Hepatocyte (in vitro differentiated cells): Measurements from ENCODE around the gene RNF135. TPM values are rescaled to one million over a fixed set of nuclear protein-coding genes. Genes with fewer than 3 reads are reported as not detected.
"Not testable (repeated sequence)": the region's sequence is repeated elsewhere in the genome, so short reads cannot be mapped to it uniquely, and the experiment has no call there.

Experiments
- DNase-seq: peaks from one replicate; pipeline ENCODE4 v3.0.0-alpha.2; 2016; ENCODE audit warnings: low spot score
- H2AFZ ChIP-seq: fragments of 200-600 bp; sonication (generic); 2 replicates; pipeline ENCODE4 v1.6.0; 2016; ENCODE audit warnings: antibody characterized with exemption, mild to moderate bottlenecking
- H3K27ac ChIP-seq: fragments of 200-600 bp; sonication (generic); 2 replicates; pipeline ENCODE4 v1.5.1; 2016; ENCODE audit warnings: mild to moderate bottlenecking
- H3K27me3 ChIP-seq: fragments of 200-600 bp; sonication (generic); 2 replicates; pipeline ENCODE4 v1.6.1; 2016
- H3K36me3 ChIP-seq: fragments of 200-600 bp; sonication (generic); replicated peaks from 2 replicates; pipeline ENCODE4 v1.5.1; 2016; ENCODE audit warnings: low read depth; ENCODE audit not compliant: insufficient read depth
- H3K4me1 ChIP-seq: fragments of 200-600 bp; sonication (generic); 2 replicates; pipeline ENCODE4 v1.5.1; 2016; ENCODE audit warnings: mild to moderate bottlenecking, moderate library complexity; ENCODE audit not compliant: insufficient read depth
- H3K4me2 ChIP-seq: fragments of 200-600 bp; sonication (generic); 2 replicates; pipeline ENCODE4 v1.6.0; 2016
- H3K4me3 ChIP-seq: fragments of 200-600 bp; sonication (generic); 2 replicates; pipeline ENCODE4 v1.5.1; 2016; ENCODE audit warnings: mild to moderate bottlenecking
- H3K79me2 ChIP-seq: fragments of 200-600 bp; sonication (generic); 2 replicates; pipeline ENCODE4 v1.6.0; 2017; ENCODE audit warnings: mild to moderate bottlenecking
- H3K9me2 ChIP-seq: fragments of 200-600 bp; sonication (generic); replicated peaks from 2 replicates; pipeline ENCODE4 v1.6.0; 2017; ENCODE audit warnings: mild to moderate bottlenecking; ENCODE audit not compliant: insufficient read depth
- H3K9me3 ChIP-seq: fragments of 200-600 bp; sonication (generic); 2 replicates; pipeline ENCODE4 v1.5.1; 2016; ENCODE audit warnings: low read depth, mild to moderate bottlenecking
- H4K20me1 ChIP-seq: fragments of 200-600 bp; sonication (generic); 2 replicates; pipeline ENCODE4 v1.6.0; 2016; ENCODE audit warnings: mild to moderate bottlenecking; ENCODE audit not compliant: insufficient read depth, poor library complexity, severe bottlenecking
- CTCF ChIP-seq: fragments of 200-600 bp; sonication (generic); IDR thresholded peaks from 2 replicates; pipeline ENCODE4 v1.5.1; 2016; ENCODE audit warnings: antibody characterized with exemption, mild to moderate bottlenecking; ENCODE audit not compliant: poor library complexity
- EZH2 ChIP-seq: fragments of 200-600 bp; sonication (generic); IDR thresholded peaks from 2 replicates; pipeline ENCODE4 v1.6.1; 2016; ENCODE audit warnings: antibody characterized with exemption, mild to moderate bottlenecking, borderline replicate concordance
- EZH2phosphoT487 ChIP-seq: fragments of 200-600 bp; sonication (generic); IDR thresholded peaks from one replicate; pipeline ENCODE4 v1.6.1; 2018; ENCODE audit warnings: antibody characterized with exemption, mild to moderate bottlenecking, low read depth, moderate library complexity; ENCODE audit not compliant: unreplicated experiment, severe bottlenecking
- WGBS: methylation state at CpG from one replicate; pipeline ENCODE4 v1.1.6; 2016; ENCODE audit warnings: low lambda C conversion rate; ENCODE audit errors: missing lambda C conversion rate; 5-methylcytosine and 5-hydroxymethylcytosine counted together
- polyA plus RNA-seq: library from polyadenylated mRNA; unstranded; fragments of >200 nt; fragmentation: Nextera tagmentation; extraction: Ambion mirVana; gene quantifications from 2 replicates; pipeline ENCODE4 v1.2.1, GENCODE V29; 2016
- total RNA-seq: library from RNA; depleted of rRNA; stranded (reverse); fragments of >200 nt; gene quantifications from 2 replicates; pipeline ENCODE4 v1.2.3, GENCODE V29; 2014

RNF135 gene
- total and polyA plus RNA-seq, 2 experiments from 2014 or later, result 8.9 to 16.7 TPM

GRCh38 chr17:31031841-31032240 lies 61.0 kb downstream of the RNF135 start:
- Histone ChIP-seq H3K27me3 (no peaks in the 10 kb centered on the region), H3K27ac (no peak overlapping the region), H3K36me3 (no peaks in the 10 kb centered on the region), H3K4me1 (no peaks in the 10 kb centered on the region), H3K79me2 (no peaks in the 10 kb centered on the region), H2AFZ (no peak overlapping the region), H3K9me2 (no peaks in the 10 kb centered on the region), H3K9me3 (no peaks in the 10 kb centered on the region), H3K4me2 (no peak overlapping the region), H3K4me3 (no peak overlapping the region), H4K20me1 (no peaks in the 10 kb centered on the region)
- TF ChIP-seq EZH2phosphoT487, result no peak
- TF ChIP-seq EZH2, result no peak
- no peak for TF ChIP-seq CTCF
- DNase-seq, result no peak
- 83% methylated on average over 8 of the region's 8 CpGs for WGBS

- H3K4me3 ChIP-seq, H3K4me1 ChIP-seq, H3K79me2 ChIP-seq, H2AFZ ChIP-seq, H3K4me2 ChIP-seq, DNase-seq, H4K20me1 ChIP-seq, H3K27ac ChIP-seq, H3K27me3 ChIP-seq, H3K9me3 ChIP-seq, H3K36me3 ChIP-seq, H3K9me2 ChIP-seq: not testable (repeated sequence)
- WGBS, result 70% methylated on average over 5 of the region's 5 CpGs
Measured at GRCh38 chr17:31035611-31036010, 64.8 kb downstream of the RNF135 start.

- not testable (repeated sequence) for H3K79me2 ChIP-seq, H2AFZ ChIP-seq, H4K20me1 ChIP-seq, H3K27ac ChIP-seq, H3K4me3 ChIP-seq, H3K27me3 ChIP-seq, H3K9me3 ChIP-seq, H3K4me2 ChIP-seq, DNase-seq, H3K9me2 ChIP-seq, H3K4me1 ChIP-seq, H3K36me3 ChIP-seq
- over 99% methylated on average over 7 of the region's 7 CpGs for WGBS
Measured at GRCh38 chr17:31040837-31041236, 70.0 kb downstream of the RNF135 start.

GRCh38 chr17:31042378-31042777 lies 71.5 kb downstream of the RNF135 start:
- not testable (repeated sequence) for H3K27me3 ChIP-seq, H3K36me3 ChIP-seq, H3K4me2 ChIP-seq, H3K27ac ChIP-seq, DNase-seq, H3K79me2 ChIP-seq, H3K4me1 ChIP-seq, H2AFZ ChIP-seq, H3K4me3 ChIP-seq, H4K20me1 ChIP-seq, H3K9me3 ChIP-seq, H3K9me2 ChIP-seq
- 94% methylated on average over 6 of the region's 6 CpGs for WGBS

GRCh38 chr17:31046856-31047425 lies 76.1 kb downstream of the RNF135 start:
- H3K36me3 ChIP-seq, H3K27ac ChIP-seq, H4K20me1 ChIP-seq, H3K4me3 ChIP-seq, H3K9me3 ChIP-seq, DNase-seq, H3K79me2 ChIP-seq, H3K4me1 ChIP-seq, H3K4me2 ChIP-seq, H3K27me3 ChIP-seq, H3K9me2 ChIP-seq, H2AFZ ChIP-seq: not testable (repeated sequence)
- WGBS, result 92% methylated on average over 6 of the region's 7 CpGs
